Type B pancreatic cell (in vitro differentiated cells): ENCODE measurements around the gene PRPF6. TPM values are rescaled to one million over a fixed set of nuclear protein-coding genes. Genes with fewer than 3 reads are reported as not detected.

Experiments used
- DNase-seq: peaks from one replicate; pipeline ENCODE4 v3.0.0; 2021; ENCODE audit warnings: mixed read lengths; ENCODE audit not compliant: unreplicated experiment; ENCODE audit errors: extremely low spot score
- H3K27ac Mint-ChIP-seq: 2 replicates; pipeline ENCODE4 v1.8.0; 2021; ENCODE audit warnings: mild to moderate bottlenecking, mixed read lengths
- H3K27me3 Mint-ChIP-seq: 2 replicates; pipeline ENCODE4 v1.8.0; 2021; ENCODE audit warnings: mixed read lengths
- H3K36me3 Mint-ChIP-seq: 2 replicates; pipeline ENCODE4 v1.8.0; 2021; ENCODE audit warnings: mixed read lengths
- H3K4me1 Mint-ChIP-seq: one replicate; pipeline ENCODE4 v1.8.0; 2021; ENCODE audit warnings: mixed read lengths; ENCODE audit not compliant: unreplicated experiment
- H3K4me3 Mint-ChIP-seq: 2 replicates; pipeline ENCODE4 v1.8.0; 2021; ENCODE audit warnings: mild to moderate bottlenecking, mixed read lengths
- H3K9me3 Mint-ChIP-seq: 2 replicates; pipeline ENCODE4 v1.8.0; 2021; ENCODE audit warnings: mixed read lengths
- CTCF ChIP-seq: fragments of 200-600 bp; sonication (generic); conservative IDR thresholded peaks from 2 replicates; pipeline ENCODE4 v1.5.0; 2021; ENCODE audit warnings: antibody characterized with exemption, mild to moderate bottlenecking
- total RNA-seq: library from RNA; stranded (reverse); gene quantifications from 2 replicates; pipeline ENCODE4 v1.2.1, GENCODE V29; 2021; ENCODE audit warnings: low replicate concordance

PRPF6 gene
- total RNA-seq, 1 donor from 2014 or later, result 67.9 TPM

DNA sequence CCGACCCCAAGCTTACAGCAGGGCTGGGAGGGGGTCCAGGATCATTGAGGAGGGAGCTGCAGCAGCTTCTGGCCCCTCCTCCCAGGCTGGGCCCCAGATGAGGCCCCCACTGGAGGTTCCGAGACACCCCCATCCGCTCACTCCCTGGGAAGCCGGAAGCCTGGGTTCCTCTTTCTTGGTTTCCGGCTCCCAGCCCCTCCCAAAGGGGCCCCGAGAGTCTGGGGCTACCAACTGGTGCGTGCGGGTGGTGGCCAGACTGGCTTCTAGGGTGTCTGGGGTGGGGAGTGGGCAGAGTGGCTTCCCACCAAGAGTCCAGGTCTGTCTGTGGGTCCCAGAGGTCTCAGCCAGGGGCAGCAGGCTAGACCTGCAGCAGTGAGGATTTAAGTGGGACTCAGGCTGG lies 96.2 kb downstream of the PRPF6 start:
- TF ChIP-seq CTCF, result no peak
- Mint-ChIP-seq H3K9me3 (no peaks in the 10 kb centered on the region), H3K36me3 (no peaks in the 10 kb centered on the region), H3K4me1 (peaks cover 17% of the 10 kb centered on the region), H3K4me3 (no peak overlapping the region), H3K27ac (no peak overlapping the region), H3K27me3 (peaks cover 9% of the 10 kb centered on the region)
- DNase-seq, result no peak

DNA sequence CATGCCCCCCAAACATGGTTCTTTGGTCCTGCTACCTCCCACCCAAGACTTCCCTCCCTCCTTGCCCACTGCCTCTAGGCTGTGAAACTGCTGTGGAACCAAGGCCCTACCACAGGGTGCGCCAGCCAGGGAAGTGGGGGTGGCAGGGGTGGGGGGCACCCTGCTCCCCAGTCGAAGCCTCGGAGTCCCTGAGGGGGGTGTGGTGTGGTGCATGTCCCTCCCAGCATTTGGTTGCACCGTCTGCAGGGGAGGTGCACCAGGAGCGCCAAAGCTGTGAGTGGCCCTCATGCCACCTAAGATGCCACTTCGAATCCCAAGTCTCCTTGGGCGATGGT lies 96.6 kb downstream of the PRPF6 start:
- Mint-ChIP-seq H3K27me3 (peaks cover 13% of the 10 kb centered on the region), H3K36me3 (no peaks in the 10 kb centered on the region), H3K4me3 (no peak overlapping the region), H3K27ac (no peak overlapping the region), H3K4me1 (peaks cover 18% of the 10 kb centered on the region), H3K9me3 (no peaks in the 10 kb centered on the region)
- no peak for DNase-seq
- no peak for TF ChIP-seq CTCF

DNA sequence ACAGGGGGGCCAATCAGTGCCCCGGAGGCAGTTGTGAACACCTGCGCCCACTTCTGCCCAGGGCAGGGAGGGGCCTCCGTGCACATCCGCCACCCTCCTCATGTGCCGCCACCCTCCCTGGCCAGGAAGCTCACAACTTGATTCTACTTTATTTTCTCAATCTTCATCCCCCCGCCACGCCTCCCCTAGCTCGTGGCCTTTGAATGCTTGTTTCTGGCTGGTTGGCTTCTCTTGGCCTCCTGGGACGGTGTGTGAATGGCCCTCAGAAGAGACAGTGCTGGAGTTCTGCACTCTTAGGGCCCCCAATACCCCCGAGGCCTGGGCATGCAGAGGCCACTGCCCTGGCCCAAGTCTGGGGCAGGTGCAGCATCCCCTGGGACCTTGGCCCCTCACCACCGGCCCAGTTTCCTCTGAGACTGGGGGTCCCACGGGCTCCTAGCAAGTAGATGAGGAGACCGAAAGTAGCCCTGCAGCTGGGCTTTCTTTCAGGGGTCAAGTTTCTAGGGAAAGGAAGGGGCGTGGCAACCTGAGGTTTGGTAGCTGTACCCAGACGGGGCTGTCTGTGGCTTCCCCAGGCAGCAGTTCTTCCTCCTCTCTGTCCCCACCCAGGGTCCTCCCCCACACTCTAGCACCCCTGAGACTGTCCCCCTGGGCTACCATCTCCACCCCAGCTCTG lies 97.1 kb downstream of the PRPF6 start:
- DNase-seq, result no peak
- H3K9me3 Mint-ChIP-seq, result no peaks in the 10 kb centered on the region
- no peak for TF ChIP-seq CTCF
- no peak overlapping the region for H3K27ac Mint-ChIP-seq
- H3K4me3 Mint-ChIP-seq, result no peak overlapping the region
- peaks cover 18% of the 10 kb centered on the region for H3K4me1 Mint-ChIP-seq
- peaks cover 17% of the 10 kb centered on the region for H3K27me3 Mint-ChIP-seq
- no peaks in the 10 kb centered on the region for H3K36me3 Mint-ChIP-seq

DNA sequence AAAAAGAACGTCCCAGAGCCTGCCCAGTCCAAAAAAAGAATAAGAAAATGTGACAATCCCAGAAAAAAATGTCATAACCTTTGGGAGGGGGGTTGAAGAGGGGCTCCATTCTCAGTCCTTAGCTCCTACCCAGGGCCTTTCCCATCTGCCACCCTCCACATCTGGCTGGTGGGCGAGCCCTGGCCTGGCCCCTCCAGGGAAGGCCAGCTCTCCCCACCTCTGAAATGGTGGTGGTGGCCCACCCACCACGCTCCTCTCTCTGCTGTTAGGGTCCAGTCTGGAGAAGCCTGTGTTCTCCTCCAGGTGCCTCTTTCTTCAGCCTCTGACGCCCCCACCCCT lies 98.0 kb downstream of the PRPF6 start:
- no peak for DNase-seq
- Mint-ChIP-seq H3K9me3 (no peaks in the 10 kb centered on the region), H3K4me3 (peak overlapping the region; percentile 74), H3K36me3 (no peaks in the 10 kb centered on the region), H3K27me3 (peaks cover 20% of the 10 kb centered on the region), H3K4me1 (peaks cover 18% of the 10 kb centered on the region), H3K27ac (no peak overlapping the region)
- no peak for TF ChIP-seq CTCF

DNA sequence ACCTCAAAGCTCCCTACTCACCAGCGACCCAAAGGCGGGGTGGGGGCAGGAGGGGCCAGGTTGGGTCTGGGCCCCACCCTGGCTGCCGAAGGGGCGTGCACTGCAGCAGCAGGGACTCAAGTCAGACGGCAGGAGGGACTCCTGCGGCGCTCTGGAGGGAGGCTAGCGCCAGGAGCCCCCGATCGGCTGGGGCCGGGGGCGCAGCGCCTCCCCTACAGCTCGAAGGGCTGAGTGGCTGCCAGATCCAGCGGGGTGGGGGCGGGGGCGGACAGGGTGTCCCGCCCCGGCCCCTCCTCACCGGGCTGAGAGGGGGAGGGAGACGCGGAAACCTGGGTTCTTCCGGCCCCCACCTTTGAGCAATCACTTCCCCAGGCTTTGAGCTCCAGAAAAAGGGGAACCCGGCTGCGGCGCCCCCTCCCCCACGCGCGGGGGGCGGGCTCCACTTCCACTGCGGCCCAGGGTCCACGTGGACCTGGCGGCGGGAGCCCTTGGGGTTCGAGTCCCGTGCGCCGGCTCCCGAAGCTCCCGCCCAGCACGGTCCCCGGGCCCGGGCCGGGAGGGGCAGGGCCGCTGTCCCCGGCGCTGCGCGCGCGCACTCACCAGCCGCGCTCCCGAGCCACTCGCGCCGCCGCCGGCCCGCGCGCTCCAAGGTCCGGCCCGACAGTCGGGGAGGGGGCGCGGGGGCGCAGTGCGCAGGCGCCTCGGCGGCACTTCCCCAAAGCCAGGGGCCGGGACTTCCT lies 98.5 kb downstream of the PRPF6 start, which contains the start of gene RGS19:
TSS of gene RGS19 (minus strand) at position 246 of the 740 bp plus-strand sequence. CDS start 2,632 bp downstream, outside the sequence.
- Mint-ChIP-seq H3K36me3 (no peaks in the 10 kb centered on the region), H3K4me1 (peaks cover 22% of the 10 kb centered on the region), H3K9me3 (no peaks in the 10 kb centered on the region), H3K27ac (no peak within 1 kb of the TSS), H3K27me3 (peaks cover 24% of the 10 kb centered on the region), H3K4me3 (peak within 1 kb of the TSS; percentile 83)
- peak; percentile 83 for DNase-seq
- no peak for TF ChIP-seq CTCF
